Peyer's patch (tissue), 4 donors: Measurements from ENCODE around the gene SLC5A11. TPM values are rescaled to one million over a fixed set of nuclear protein-coding genes. Genes with fewer than 3 reads are reported as not detected.

Experiments used
- DNase-seq, 3 donors: peaks; one replicate each; pipeline ENCODE4 v3.0.0-alpha.2; 2017 to 2019
- H3K27ac ChIP-seq, 4 donors: fragments of 200-600 bp; sonication (generic); one replicate each; pipeline ENCODE4 v1.5.1; 2016 to 2019
- H3K27me3 ChIP-seq, 2 donors: fragments of 200-600 bp; sonication (generic); one replicate each; pipeline ENCODE4 v1.5.1; 2019
- H3K36me3 ChIP-seq, 3 donors: fragments of 200-600 bp; sonication (generic); one replicate each; pipeline ENCODE4 v1.5.1; 2016 to 2019
- H3K4me1 ChIP-seq, 4 donors: fragments of 200-600 bp; sonication (generic); one replicate each; pipeline ENCODE4 v1.5.1; 2016 to 2019
- H3K4me3 ChIP-seq, 4 donors: fragments of 200-600 bp; sonication (generic); 1 replicate in 3 of 4; 2 replicates in 1 of 4; pipeline ENCODE4 v1.5.1; 2016 to 2019; ENCODE audit warnings: mild to moderate bottlenecking in 1 of 4
- H3K9me3 ChIP-seq, 4 donors: fragments of 200-600 bp; sonication (generic); one replicate each; pipeline ENCODE4 v1.5.1; 2016 to 2019; ENCODE audit warnings: mild to moderate bottlenecking in 1 of 4
- POLR2A ChIP-seq, 2 donors: fragments of 450-650 bp; IDR thresholded peaks; one replicate each; pipeline ENCODE4 v1.5.1; 2017; ENCODE audit warnings: antibody characterized with exemption in 2 of 2, mild to moderate bottlenecking in 2 of 2, moderate library complexity in 2 of 2
- total RNA-seq, 4 donors: library from RNA; depleted of rRNA; stranded (reverse); fragments of >200 nt; gene quantifications; one replicate each; pipeline ENCODE4 v1.1.0, GENCODE V29; 2016
- TF ChIP-seq, protein P1 (sequence below), 6 experiments: fragments of 450-650 bp in 4 of 6; fragments of 200-600 bp in 2 of 6; sonication (generic) in 1 of 6; IDR thresholded peaks; one replicate each; pipeline ENCODE4 v1.5.1; 2017 to 2019; ENCODE audit warnings: antibody characterized with exemption in 6 of 6, mild to moderate bottlenecking in 3 of 6, moderate library complexity in 1 of 6

The SLC5A11 gene
- total RNA-seq, 4 donors from 2014 or later: 1.7 to 138 (median 88.6) TPM

DNA sequence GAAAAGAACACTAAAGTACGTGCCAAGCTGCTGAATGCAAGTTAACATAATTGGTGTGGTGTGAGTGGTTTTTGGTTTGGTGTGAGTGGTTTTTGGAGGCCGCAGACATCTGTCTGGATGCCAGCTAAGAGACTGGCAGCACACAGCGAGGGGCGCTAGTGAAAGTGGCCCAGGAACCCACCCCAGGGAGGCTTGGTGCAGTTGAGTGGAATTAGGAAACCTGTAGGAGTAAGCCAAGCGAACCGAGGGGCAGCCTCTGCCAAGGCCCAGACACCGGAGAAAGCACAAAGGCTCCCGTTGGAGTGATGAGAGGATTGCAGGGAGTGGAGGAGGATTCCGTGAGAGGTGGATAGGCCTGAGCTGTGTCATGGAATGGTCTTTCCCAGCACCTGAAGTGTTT is 24.6 kb upstream of the SLC5A11 start:
- Histone ChIP-seq H3K27me3 (no peaks in the 10 kb centered on the region), H3K9me3 (no peaks in the 10 kb centered on the region), H3K4me1 (no peaks in the 10 kb centered on the region), H3K4me3 (no peak overlapping the region), H3K36me3 (peaks cover 0 to 84% (median 0%) of the 10 kb centered on the region in 3 donors), H3K27ac (no peak overlapping the region)
- no peak for TF ChIP-seq POLR2A (IDR thresholded peaks at IDR 0.05)
- TF ChIP-seq, protein P1, sequence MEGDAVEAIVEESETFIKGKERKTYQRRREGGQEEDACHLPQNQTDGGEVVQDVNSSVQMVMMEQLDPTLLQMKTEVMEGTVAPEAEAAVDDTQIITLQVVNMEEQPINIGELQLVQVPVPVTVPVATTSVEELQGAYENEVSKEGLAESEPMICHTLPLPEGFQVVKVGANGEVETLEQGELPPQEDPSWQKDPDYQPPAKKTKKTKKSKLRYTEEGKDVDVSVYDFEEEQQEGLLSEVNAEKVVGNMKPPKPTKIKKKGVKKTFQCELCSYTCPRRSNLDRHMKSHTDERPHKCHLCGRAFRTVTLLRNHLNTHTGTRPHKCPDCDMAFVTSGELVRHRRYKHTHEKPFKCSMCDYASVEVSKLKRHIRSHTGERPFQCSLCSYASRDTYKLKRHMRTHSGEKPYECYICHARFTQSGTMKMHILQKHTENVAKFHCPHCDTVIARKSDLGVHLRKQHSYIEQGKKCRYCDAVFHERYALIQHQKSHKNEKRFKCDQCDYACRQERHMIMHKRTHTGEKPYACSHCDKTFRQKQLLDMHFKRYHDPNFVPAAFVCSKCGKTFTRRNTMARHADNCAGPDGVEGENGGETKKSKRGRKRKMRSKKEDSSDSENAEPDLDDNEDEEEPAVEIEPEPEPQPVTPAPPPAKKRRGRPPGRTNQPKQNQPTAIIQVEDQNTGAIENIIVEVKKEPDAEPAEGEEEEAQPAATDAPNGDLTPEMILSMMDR (IDR thresholded peaks at IDR 0.05): no peak
- DNase-seq: no peak

DNA sequence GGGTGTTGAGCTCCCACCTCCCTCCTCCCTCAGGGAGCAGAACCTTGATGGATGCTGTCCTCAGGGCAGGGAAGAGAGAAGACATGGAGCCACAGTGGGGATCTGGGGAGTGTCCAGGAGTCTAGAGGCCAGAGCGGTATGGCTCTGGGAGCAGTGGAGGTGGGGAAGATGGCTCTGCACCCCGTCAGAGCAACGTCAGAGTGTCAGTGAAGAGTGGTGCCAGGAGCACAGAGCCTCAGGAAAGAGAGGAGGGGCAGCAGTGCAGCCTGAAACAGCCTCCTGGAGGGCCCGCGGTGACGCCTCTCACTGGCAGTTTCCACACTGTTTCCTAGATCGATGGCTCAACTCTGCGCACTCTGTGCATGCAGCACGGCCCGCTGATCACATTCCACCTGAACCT is 23.2 kb upstream of the SLC5A11 start:
- Histone ChIP-seq H3K4me1 (no peaks in the 10 kb centered on the region), H3K27me3 (no peaks in the 10 kb centered on the region), H3K4me3 (no peak overlapping the region), H3K9me3 (no peaks in the 10 kb centered on the region), H3K36me3 (peaks cover 0 to 81% (median 0%) of the 10 kb centered on the region in 3 donors), H3K27ac (no peak overlapping the region)
- DNase-seq: no peak
- TF ChIP-seq, protein P1 (IDR thresholded peaks at IDR 0.05): no peak
- no peak for TF ChIP-seq POLR2A (IDR thresholded peaks at IDR 0.05)

DNA sequence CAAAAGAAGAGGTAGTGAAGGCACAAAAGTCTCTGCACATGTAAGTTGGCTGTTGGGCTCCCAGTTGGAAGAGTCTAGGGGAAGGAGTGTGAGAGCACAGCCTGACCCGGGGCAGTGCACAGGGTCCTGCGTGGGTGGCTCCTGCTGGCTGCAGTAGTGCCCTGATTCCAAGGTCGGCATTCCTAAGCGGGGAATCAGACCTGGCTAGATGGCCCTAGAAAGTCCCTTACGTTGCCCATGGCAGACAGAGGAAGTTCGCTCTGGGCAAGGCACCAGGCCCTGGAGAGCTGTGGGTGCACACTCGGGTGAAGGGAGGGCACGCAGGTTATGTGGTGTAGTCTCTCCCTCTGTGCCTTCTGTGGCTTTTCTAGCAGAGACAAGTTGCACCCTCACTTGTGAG is 22.8 kb upstream of the SLC5A11 start:
- DNase-seq: no peak
- Histone ChIP-seq H3K27ac (no peak overlapping the region), H3K36me3 (peaks cover 0 to 81% (median 0%) of the 10 kb centered on the region in 3 donors)

DNA sequence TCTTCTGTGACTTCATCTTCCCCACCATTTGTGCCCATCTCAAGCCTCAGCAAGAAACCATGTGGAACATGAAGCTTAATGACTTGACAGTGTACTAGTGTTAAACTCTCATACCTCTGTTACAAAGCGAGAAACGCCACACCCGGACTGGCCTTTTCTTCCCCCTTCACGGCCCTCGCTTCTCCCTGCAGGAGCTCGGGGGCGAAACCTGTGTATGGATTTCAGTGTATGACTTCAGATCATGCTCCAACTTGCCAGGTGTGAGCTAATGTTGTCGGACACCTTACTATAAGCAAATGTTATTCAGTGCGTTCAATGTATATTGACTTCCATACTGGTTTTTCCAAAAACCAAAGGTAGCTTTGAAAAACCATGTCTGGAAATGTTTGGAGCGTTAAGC is 20.1 kb upstream of the SLC5A11 start:
- Histone ChIP-seq H3K4me3 (no peak overlapping the region), H3K4me1 (no peaks in the 10 kb centered on the region), H3K27ac (no peak overlapping the region), H3K36me3 (peaks cover 0 to 65% (median 0%) of the 10 kb centered on the region in 3 donors), H3K27me3 (no peaks in the 10 kb centered on the region), H3K9me3 (no peaks in the 10 kb centered on the region)
- no peak for DNase-seq
- TF ChIP-seq, protein P1 (IDR thresholded peaks at IDR 0.05): no peak
- TF ChIP-seq POLR2A (IDR thresholded peaks at IDR 0.05): no peak

More for the DNA sequence above, 22.8 kb upstream of the SLC5A11 start:
- H3K27me3 ChIP-seq: no peaks in the 10 kb centered on the region
- TF ChIP-seq, protein P1 (IDR thresholded peaks at IDR 0.05): no peak
- H3K9me3 ChIP-seq: no peaks in the 10 kb centered on the region
- no peak overlapping the region for H3K4me3 ChIP-seq
- no peaks in the 10 kb centered on the region for H3K4me1 ChIP-seq

DNA sequence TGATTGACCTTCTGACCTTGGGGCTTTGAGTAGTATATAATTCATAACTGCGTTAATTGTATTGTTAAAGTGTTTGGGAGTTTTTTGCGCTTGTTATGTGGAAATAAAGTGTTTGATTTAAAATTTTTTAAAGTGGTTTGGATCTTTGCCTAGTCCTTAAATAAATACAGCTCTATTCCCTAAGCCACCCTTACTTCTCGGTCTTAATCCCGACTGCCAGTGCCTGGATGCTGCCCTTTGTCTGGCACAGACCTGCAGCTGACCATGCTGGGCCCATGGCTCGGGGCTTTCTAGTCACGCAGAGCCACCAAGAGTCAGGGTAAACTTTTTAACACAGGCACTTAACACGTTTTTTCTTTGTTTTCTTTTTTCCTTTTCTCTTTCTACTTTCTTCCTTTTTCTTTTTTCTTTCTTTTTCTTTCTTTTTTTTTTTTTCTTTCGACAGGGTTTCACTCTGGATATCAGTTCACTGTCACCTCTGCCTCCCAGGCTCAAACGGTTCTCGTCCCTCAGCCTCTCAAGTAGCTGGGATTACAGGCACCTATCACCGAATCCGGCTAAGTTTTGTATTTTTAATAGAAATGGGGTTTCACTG is 19.6 kb upstream of the SLC5A11 start:
- H3K9me3 ChIP-seq: no peaks in the 10 kb centered on the region
- no peaks in the 10 kb centered on the region for H3K27me3 ChIP-seq
- no peaks in the 10 kb centered on the region for H3K4me1 ChIP-seq
- no peak overlapping the region for H3K27ac ChIP-seq
- H3K4me3 ChIP-seq: no peak overlapping the region
- TF ChIP-seq, protein P1 (IDR thresholded peaks at IDR 0.05): no peak
- TF ChIP-seq POLR2A (IDR thresholded peaks at IDR 0.05): no peak
- H3K36me3 ChIP-seq: peaks cover 0 to 60% (median 0%) of the 10 kb centered on the region in 3 donors
- no peak for DNase-seq
